HG03060 (cell line): ENCODE data around the gene TCL1A.

Experiments used
- ATAC-seq: cut with Tn5 transposase; IDR thresholded peaks from one replicate; pipeline ENCODE4 v1.9.1; 2021; ENCODE audit warnings: low read depth, moderate number of reproducible peaks; ENCODE audit not compliant: unreplicated experiment

The TCL1A gene

DNA sequence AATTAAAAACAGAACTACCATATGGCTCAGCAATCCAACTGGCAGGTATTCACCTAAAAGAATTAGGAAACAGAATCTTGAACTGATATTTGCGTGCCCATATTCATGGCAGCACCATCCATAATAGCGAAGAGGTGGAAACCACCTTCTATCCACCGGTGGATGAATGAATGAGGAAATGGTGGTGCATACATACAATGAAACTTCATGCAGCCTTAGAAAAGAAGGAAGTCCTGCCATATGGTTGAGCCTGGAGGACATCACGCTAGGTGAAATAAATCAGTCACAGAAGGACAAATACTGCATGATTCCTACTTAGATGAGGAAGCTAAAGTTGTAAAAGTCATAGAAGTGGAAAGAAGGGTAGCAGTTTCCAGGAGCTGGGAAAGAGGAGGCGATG, 6.6 kb downstream of the TCL1A start:
- ATAC-seq: no peak

DNA sequence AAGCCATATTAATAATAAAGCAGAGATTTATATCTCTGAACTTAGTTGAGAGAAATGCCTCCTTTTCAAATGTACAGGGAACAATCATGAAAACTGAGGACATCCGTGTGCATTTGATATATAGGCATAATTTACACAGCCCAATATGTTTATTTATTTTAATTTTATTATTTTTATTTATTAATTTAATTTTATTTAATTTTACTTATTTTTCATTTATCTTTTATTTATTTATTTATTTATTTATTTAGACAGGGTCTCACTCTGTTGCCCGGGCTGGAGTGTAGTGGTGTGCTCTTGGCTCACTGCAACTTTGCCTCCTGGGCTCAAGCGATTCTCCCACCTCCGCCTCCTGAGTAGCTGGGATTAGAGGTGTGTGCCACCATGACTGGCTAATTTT, 8.4 kb downstream of the TCL1A start:
- ATAC-seq: no peak

DNA sequence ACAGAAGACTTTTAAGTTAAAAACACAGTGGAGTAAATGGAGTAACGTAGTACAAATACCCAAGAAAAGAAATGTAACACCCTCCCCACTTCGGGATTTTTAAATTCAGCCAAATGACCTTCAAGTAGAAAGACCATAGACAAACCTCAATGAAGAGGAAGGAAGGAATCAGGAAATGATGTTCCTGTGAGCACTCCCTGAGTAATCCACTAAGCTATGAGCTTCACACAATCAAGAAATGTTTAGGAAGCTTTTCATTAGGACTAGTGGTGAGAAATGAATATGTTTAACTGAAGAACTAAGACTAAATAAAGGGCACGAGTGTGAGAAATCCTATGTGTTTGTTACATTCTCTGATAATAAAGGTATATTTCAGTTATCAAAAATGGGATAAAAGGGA, 10.1 kb downstream of the TCL1A start:
- no peak for ATAC-seq

DNA sequence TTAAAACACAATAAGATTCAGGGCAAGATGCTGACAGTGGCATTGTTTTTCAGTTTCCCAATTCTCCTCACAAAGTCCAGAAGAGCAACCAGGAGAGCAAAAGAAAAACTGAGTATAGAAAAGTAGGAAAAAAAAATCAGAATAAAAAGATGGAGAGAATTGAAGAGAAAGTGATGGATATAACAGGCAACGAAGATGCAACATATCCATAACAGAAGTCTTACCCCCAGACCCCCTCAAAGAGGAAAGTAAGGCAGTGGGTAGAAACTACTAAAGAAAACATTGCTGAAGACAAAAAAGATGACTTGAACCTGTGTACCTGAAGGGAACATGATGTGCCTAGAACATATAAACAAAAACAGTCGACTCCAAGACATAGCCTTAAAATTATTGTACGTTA, 10.6 kb downstream of the TCL1A start:
- no peak for ATAC-seq

DNA sequence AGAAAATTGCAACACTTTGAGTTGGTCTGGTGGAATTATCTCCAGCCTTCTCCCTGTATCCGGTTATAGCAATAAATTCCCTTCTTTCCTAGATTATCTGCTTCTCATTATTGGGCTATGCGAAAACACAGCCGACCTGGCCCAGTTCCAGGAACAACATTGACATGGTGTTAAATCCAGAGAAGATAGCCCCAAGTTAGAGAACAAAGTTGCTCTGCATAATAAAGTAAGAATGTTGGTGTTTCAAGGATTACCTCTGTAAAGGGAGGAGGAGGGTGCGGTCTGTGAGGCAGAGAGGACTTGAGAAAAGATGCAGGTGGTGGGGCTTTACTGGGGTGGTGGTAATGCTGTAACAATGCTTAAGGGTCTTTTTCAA, 12.1 kb downstream of the TCL1A start:
- ATAC-seq: no peak

DNA sequence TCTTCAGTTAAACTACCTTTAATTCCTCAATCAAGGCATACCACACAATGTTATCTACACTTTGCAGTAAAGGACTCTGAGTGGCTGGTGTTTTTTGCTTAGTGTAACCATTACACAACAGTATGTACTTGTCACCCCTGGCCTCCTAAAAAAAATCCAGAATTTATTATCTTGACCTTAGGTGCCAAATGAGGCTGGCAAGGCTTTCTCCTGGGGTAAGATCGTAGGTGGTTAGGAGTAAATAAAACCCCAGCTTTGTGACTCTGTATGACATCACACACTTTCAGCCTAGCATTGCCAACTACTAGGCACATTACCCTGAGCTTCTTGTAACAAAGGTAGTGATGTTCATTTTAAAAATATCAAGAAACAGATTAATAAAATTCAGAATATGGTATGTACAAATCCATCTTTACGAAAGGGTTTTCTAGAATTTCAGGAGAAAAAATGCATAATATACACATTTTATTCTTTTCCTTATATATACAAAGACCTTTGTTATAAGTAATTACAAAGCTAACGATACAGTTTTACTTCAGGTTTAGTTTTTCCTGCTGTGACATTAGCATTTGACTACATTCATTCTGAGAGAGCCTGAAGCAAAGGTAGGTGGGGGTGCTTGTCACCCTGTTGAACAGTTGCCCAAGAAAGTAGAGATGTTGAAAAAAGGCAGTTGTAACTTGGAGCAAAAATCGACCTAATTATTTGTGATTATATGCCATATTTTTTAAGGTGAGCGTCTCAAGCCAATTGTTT, 13.5 kb downstream of the TCL1A start:
- no peak for ATAC-seq

DNA sequence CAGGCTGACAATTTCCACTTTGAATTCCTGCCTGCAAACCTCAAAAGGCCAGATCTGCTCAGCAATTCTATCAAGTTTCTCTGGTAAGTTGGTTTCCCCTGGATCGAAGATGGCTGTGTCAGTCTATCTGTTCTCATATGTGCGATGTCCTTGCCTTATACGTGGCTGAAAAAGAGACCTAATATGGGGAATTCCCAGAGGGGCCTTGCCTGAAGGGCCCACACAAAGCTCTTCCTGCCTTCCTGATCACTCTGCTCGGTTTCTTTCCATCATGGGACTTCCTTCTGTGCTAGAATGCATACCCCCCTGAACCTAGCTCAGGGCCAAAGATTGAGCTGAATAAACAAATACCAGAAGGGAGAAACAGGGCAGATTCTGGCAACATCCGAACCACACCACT, 14.5 kb downstream of the TCL1A start:
- ATAC-seq: no peak

DNA sequence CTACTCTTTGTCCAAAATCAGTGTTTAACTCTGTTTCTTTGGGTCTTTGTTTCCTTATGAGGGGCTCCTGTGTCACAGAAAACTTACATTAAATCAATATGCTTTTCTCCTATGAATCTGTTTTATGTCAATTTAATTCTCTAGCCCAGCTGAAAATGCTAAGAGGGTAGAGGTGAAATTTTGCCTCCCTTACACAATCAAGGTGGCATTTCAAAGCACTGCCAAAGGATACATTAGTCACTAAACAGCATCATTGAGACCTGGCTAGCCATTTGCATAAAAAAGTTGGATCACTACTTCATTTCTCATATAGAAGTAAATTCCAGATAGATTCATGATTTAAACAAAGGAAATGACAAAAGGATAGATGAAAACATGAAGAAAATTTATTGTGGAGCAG, 15.6 kb downstream of the TCL1A start:
- no peak for ATAC-seq

DNA sequence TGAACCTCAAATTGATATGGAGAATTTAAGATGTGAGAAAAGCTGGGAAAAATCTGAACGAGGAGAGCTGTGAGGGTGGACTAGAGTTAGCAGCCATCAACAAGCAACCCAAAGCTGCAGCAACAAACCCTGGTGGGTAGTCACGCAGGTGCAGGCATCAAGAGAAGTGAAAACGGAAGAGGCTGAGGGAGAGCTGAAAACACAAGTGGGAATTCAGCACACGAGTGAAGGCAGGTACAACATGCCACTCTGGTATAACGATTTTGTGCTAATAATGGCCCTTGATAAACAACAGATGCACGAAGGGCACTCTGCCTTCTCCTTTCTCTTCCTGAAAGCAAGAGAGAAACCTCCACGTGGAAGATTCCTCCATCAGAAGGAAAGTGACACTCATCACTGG, 16.2 kb downstream of the TCL1A start:
- no peak for ATAC-seq

DNA sequence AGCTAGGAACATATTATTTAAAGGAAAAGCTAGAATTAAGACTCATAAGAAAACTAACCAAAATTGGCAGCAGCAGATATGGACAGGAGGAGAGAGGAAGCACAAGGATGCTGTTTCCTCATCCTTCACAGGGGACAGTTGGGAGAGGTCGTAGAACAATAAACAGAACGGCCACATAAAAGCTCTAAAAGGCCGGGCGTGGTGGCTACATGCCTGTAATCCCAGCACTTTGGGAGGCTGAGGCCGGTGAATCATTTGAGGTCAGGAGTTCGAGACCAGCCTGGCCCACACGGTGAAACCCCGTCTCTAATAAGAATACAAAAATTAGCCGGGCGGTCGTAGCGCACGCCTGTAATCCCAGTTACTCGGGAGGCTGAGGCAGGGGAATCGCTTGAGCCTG, 17.2 kb downstream of the TCL1A start:
- no peak for ATAC-seq

DNA sequence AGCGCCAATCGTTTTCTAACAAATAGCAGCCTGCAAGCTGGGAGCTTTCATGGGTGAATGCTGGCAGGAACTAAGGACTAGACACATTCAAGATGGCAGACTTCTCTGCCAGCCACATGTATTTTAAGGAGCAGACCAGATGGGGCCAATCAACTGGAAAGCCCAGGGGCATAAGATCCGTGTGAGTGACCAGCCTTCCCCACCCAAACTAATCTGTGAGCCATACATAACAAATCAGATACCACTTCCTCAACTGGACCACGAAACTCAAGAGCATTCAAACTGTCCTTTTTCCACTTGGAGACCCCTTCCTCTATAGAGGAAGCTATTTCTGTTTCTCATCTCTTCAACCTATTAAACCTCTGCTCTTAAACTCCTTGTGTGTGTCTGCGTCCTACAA, 18.0 kb downstream of the TCL1A start:
- no peak for ATAC-seq

DNA sequence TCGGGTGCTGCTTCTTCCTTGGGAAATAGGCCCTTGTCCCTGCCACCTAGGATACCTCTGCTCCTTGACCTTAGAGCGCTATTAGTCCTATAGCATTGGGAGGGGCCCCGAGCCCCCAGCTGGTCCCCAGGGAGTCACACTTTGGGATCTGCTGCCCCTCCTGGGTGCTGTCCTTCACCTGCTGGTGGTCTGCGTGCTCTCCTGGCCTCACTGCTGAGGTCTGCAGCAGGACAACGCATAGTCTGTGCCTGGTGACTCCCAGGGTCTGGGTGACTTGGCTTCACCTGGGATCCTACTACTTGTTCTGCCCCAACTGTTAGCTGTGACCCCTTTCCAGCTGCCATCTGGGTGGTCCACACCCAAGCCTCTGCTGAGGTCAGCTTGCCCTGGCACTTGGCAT, 18.9 kb downstream of the TCL1A start:
- no peak for ATAC-seq

DNA sequence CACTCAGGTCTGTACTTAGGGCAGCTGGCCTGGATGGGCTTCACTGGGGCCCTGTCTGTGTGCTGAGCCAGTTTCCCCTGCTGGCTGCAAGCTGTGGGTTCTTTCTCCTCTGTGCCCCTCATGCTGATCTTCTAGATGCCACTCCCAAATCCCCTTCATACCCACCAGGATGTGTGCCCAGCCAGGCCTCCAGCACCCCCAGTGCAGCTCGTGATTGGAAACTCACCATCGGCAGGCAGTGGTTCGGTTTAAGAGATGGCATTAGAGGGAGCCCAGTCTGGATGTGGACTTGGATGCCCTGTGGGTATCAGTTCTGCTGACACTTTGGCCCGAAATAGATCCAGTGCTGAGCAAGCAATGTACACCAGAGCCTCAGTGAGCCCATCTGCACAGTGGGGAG, 21.8 kb downstream of the TCL1A start:
- no peak for ATAC-seq

DNA sequence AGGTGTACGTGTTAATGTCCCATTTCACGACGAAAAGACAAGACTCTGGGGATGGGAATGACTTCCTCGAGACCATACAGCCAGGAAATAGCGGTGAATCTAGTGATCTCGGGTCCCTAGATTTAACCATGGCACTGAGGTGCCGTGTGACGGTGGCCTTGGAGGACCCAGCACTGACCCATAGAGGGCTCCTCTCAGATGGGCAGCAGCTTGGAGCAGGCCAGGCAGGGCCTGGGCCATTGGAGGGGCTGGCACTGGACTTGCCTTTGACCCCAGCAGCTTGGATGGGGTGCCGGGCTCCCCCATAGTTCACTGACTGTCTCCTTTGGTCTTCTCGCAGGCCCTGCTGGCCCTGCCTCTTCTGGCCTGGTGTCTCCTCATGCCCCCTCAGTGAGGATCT, 22.3 kb downstream of the TCL1A start:
- no peak for ATAC-seq

DNA sequence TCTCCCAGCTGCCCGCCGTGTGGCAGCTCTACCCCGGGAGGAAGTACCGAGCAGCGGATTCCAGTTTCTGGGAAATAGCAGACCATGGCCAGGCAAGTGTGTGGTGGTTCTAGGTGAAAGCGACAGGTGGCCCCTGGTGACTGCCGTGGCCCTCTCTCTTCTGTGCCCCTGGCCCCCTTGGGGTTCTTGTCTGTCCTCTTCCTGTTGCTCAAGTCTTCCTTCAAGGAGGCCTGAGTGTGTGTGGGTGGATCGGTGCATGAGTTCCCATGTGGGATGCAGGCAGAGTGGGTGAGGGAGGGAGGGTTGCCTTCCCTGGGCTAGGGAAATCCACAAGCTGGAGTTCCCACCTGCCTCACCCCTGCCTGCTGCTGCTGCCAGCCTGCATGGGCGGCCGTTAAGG, 23.1 kb downstream of the TCL1A start:
- ATAC-seq: no peak

DNA sequence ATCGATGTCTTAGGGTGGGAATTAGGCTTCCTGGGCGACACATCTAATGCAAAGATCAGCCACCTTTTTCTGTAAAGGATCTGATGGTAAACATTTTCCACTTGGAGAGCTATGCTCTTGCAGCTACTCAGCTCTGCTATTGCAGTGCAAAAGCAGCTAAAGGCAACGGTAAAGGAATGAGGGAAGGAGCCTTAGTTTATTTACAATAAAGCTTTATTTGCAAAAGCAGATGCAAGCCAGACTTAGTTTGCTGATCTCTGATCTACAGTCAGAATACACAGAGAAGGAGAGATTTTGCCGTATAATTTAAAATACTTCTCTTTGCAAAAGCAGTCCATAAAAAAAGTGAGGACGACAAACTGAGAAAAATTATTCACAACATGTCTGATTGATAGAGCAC, 24.5 kb downstream of the TCL1A start:
- ATAC-seq: no peak

DNA sequence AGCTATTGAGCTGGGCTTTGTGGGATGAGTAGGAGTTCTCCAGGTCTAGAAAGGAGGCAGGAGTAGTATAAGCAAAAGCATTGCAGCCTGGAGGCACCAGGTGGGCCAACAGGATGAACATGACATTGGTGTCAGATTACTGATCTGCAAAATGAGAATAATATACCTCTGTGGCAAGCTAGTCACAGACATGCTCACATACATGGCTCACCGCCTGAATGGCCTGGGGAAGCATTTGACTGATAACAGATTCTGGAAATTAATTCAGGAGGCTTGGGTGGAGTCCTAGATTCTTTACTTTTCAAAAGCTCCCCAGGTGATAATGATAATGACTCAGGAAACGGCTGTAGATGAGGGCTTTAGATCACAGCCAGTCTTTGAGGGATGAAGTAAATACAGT, 27.0 kb downstream of the TCL1A start:
- no peak for ATAC-seq

DNA sequence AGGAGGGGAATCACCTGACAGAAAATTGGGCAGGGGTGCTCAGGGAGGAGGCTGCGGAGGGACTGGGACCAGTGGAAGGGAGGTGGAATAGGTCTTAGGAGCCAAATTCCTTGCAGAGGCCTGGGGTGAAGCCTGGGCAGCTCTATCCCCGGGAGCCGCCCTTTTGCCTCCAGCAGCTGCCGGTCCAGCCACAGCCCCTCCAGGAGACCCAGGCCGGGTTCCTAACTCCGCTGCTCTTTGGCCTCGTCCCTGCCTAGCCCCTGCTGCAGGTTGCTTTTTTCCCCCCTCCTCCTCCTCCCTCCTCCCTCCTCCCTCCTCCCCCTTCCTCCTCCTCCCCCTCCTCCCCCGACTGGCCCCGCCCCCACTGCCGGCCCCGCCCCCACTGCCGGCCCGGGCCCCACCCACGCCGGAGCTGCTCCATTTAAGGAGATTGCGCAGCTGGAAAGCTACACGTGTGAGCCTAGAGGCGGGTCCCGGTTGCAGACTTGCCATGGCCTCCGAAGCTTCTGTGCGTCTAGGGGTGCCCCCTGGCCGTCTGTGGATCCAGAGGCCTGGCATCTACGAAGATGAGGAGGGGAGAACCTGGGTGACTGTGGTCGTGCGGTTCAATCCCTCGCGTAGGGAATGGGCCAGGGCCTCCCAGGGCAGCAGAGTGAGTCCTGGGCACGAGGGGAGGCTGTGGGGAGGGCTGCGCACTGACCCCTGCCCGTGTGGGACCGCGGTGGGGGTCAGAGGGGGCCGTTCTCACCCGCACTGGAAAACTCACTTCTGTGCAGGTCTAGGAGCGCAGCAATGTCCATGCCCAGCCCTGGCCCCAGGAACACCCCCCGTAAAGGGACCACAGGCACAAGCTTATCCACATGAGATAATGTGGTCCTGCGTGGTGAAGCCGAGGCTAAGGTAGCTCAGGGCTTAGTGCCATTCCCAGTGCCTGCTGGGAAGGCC, 27.7 kb downstream of the TCL1A start, which contains the start of gene TCL1B:
TSS of gene TCL1B (plus strand) at position 449 of the 945 bp plus-strand sequence. CDS start at position 491, 42 bp downstream.
- ATAC-seq: no peak

DNA sequence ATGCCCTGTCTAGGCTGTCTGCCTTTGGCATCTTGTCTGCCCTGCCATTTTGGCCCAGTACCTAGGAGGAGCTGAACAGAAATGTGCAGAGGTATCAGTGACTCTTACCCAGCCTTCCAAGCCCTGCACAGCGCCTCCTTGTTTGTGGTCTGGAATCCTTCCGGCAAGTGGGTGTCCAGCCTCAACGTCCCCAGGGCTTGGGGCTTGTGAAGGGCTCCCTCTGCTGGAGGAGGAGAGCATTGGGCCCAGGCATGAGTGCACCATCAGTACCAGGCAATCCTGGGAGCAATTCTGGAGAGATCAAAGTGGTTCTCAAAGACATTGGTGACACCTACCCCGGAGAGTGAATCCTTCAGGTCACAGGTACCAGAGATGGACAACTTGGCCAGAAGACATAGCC, 30.1 kb downstream of the TCL1A start:
- no peak for ATAC-seq

DNA sequence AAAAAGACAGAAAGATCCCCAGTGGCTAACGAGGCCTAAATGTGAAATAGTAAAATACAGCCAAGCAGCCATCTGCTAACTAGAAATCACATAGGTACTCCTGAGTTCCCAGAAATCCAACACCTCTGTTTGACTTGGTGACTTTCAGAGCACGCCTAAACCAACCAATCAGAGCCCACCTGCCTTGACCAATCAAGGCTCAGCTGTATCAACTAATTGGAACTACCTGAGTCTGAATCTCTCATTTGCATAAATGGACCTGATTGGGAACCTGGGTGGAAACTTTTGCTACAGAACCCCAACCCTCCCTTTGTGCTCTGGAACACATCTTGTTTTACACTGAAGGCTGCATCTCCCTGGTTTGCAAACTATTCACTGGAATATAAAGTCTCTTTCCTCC, 32.8 kb downstream of the TCL1A start:
- ATAC-seq: no peak

DNA sequence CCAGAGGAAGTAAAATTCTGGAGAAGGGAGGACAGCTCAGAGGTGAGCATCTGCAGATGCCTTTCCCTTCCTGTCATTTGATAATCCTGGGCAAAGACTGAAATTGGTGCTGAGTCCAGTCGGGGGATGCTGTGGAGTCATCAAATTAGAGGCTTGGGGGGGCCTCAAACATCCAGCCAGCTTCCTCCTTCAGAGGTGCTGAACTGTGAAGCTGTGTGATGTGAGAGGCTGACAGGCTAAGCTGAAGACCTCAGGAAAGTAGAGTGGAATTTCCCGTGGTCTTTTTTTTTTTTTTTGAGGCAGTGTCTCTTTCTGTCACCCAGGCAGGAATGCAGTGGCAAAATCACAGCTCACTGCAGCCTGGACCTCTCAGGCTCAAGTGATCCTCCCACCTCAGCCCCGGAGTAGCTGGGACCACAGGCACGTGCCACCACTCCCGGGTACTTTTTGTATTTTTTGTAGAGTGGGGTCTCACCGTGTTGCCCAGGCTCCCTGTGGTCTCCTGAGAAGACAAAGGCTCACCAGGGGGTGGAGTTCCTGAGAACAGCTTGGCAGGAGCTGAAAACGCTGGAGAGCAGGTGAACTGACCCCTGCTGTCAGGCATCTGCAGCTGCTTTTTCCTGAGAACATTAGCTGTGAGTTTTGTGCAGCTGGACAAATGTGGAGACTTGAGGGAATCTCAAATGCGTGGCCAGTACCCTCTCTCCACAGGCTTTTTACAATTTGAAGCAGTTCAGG, 33.8 kb downstream of the TCL1A start:
- ATAC-seq: no peak
